Astrocyte (in vitro differentiated cells and primary cell): ENCODE data around the gene SPOCK2.

Experiments used
- EZH2 ChIP-seq: IDR thresholded peaks from 2 replicates; pipeline ENCODE4 v1.6.1; 2012; ENCODE audit warnings: mild to moderate bottlenecking, low read length, inconsistent platforms; ENCODE audit not compliant: insufficient read depth
- TF ChIP-seq, protein P1 (sequence below): IDR thresholded peaks from 2 replicates; pipeline ENCODE4 v1.5.1; 2011; ENCODE audit warnings: low read depth, mild to moderate bottlenecking, inconsistent platforms, low read length, moderate library complexity; ENCODE audit not compliant: insufficient read depth

DNA sequence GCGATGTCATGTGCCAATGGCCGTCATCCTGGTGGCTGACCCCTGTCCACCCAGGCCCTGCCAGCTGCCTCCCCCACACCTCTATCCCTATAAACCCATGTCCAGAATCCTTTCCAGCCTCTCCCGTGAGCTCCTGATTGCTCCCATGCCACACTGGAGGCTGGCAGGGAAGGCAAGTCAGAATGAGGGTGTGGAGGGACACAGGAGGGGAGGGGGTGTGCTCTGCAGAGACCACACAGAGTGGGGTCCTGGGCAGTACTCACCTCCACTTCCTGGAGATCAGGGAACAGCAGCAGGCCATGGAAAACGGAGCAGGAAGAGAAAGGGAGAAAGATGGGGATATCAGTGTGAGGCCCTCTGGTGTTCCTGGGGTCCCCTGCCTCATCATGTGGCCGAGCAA, 15.7 kb downstream of the SPOCK2 start:
- TF ChIP-seq, protein P1, sequence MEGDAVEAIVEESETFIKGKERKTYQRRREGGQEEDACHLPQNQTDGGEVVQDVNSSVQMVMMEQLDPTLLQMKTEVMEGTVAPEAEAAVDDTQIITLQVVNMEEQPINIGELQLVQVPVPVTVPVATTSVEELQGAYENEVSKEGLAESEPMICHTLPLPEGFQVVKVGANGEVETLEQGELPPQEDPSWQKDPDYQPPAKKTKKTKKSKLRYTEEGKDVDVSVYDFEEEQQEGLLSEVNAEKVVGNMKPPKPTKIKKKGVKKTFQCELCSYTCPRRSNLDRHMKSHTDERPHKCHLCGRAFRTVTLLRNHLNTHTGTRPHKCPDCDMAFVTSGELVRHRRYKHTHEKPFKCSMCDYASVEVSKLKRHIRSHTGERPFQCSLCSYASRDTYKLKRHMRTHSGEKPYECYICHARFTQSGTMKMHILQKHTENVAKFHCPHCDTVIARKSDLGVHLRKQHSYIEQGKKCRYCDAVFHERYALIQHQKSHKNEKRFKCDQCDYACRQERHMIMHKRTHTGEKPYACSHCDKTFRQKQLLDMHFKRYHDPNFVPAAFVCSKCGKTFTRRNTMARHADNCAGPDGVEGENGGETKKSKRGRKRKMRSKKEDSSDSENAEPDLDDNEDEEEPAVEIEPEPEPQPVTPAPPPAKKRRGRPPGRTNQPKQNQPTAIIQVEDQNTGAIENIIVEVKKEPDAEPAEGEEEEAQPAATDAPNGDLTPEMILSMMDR, result no peak
- TF ChIP-seq EZH2, result no peak
